HepG2 (cell line): ENCODE results near the gene NEK3. TPM values are rescaled to one million over a fixed set of nuclear protein-coding genes. Genes with fewer than 3 reads are reported as not detected.

Experiments used
- ATM ChIP-seq: fragments of 450-650 bp; IDR thresholded peaks from 2 replicates; pipeline ENCODE4 v1.7.1; 2017; ENCODE audit warnings: mild to moderate bottlenecking, borderline replicate concordance
- BCL6 ChIP-seq: IDR thresholded peaks from 2 replicates; pipeline ENCODE4 v1.6.1; 2016; ENCODE audit warnings: missing genetic modification reagents, missing compliant biosample characterization
- BRD4 ChIP-seq: sonication (generic); formaldehyde crosslinking; IDR thresholded peaks from 2 replicates; pipeline ENCODE4 v1.4.0; 2020; ENCODE audit warnings: missing genetic modification reagents
- FOXA1 ChIP-seq, 2 experiments: fragments of 450-650 bp in 1 of 2; sonication (generic) in 1 of 2; formaldehyde crosslinking in 1 of 2; IDR thresholded peaks; 2 replicates each; pipeline versions ENCODE4 v1.4.0 to v1.6.1; 2016 to 2020; ENCODE audit warnings: missing genetic modification reagents in 1 of 2
- FOXA3 ChIP-seq: IDR thresholded peaks from 2 replicates; pipeline ENCODE4 v1.6.1; 2016; ENCODE audit warnings: missing genetic modification reagents, missing compliant biosample characterization
- FOXJ3 ChIP-seq: sonication (generic); formaldehyde crosslinking; IDR thresholded peaks from 2 replicates; pipeline ENCODE4 v1.4.0; 2020; ENCODE audit warnings: missing genetic modification reagents, mild to moderate bottlenecking, borderline replicate concordance
- HNF1B ChIP-seq: sonication (generic); formaldehyde crosslinking; IDR thresholded peaks from 2 replicates; pipeline ENCODE4 v1.5.1; 2020; ENCODE audit warnings: mild to moderate bottlenecking, moderate library complexity, missing genetic modification reagents
- HOXA9 ChIP-seq: sonication (generic); formaldehyde crosslinking; IDR thresholded peaks from 2 replicates; pipeline ENCODE4 v1.8.1; 2022; ENCODE audit warnings: missing genetic modification reagents, mild to moderate bottlenecking, moderate library complexity, borderline replicate concordance
- HOXD1 ChIP-seq: sonication (generic); formaldehyde crosslinking; IDR thresholded peaks from 2 replicates; pipeline ENCODE4 v1.5.0; 2020; ENCODE audit warnings: missing genetic modification reagents
- IRF2 ChIP-seq: IDR thresholded peaks from 2 replicates; pipeline ENCODE4 v1.6.1; 2018; ENCODE audit warnings: missing genetic modification reagents, missing compliant biosample characterization
- KLF16 ChIP-seq, 2 experiments: sonication (generic) in 1 of 2; formaldehyde crosslinking in 1 of 2; IDR thresholded peaks; 2 replicates each; pipeline versions ENCODE4 v1.6.1 to v1.8.0; 2016 to 2023; ENCODE audit warnings: missing genetic modification reagents in 2 of 2, missing compliant biosample characterization in 1 of 2
- NFE2 ChIP-seq: sonication (generic); formaldehyde crosslinking; IDR thresholded peaks from 2 replicates; pipeline ENCODE4 v1.4.0; 2020; ENCODE audit warnings: missing genetic modification reagents
- NFE2L1 ChIP-seq: sonication (generic); formaldehyde crosslinking; IDR thresholded peaks from 2 replicates; pipeline ENCODE4 v1.4.0; 2020; ENCODE audit warnings: missing genetic modification reagents, mild to moderate bottlenecking, borderline replicate concordance
- NFIC ChIP-seq: IDR thresholded peaks from 2 replicates; pipeline ENCODE4 v1.6.1; 2012; ENCODE audit warnings: mild to moderate bottlenecking, low read length, inconsistent platforms
- NR2C2 ChIP-seq: sonication (generic); formaldehyde crosslinking; IDR thresholded peaks from 2 replicates; pipeline ENCODE4 v1.4.0; 2020; ENCODE audit warnings: missing genetic modification reagents, mild to moderate bottlenecking, moderate library complexity, borderline replicate concordance
- PHF21A ChIP-seq: sonication (generic); formaldehyde crosslinking; IDR thresholded peaks from 2 replicates; pipeline ENCODE4 v1.5.0; 2020; ENCODE audit warnings: mild to moderate bottlenecking, missing genetic modification reagents
- PHF8 ChIP-seq: sonication (generic); formaldehyde crosslinking; IDR thresholded peaks from 2 replicates; pipeline ENCODE4 v1.5.0; 2020; ENCODE audit warnings: missing genetic modification reagents
- RFXAP ChIP-seq: sonication (generic); formaldehyde crosslinking; IDR thresholded peaks from 2 replicates; pipeline ENCODE4 v1.4.0; 2020; ENCODE audit warnings: missing genetic modification reagents, borderline replicate concordance
- SAP130 ChIP-seq: IDR thresholded peaks from 2 replicates; pipeline ENCODE4 v1.6.1; 2016; ENCODE audit warnings: low read depth
- SOX13 ChIP-seq, 3 experiments: fragments of 450-650 bp in 1 of 3; sonication (generic) in 1 of 3; formaldehyde crosslinking in 1 of 3; IDR thresholded peaks in 2 of 3; conservative IDR thresholded peaks in 1 of 3; 2 replicates each; pipeline versions ENCODE4 v1.5.0 to v1.6.1; 2016 to 2020; ENCODE audit warnings: antibody characterized with exemption in 1 of 3, mild to moderate bottlenecking in 1 of 3, missing compliant biosample characterization in 1 of 3, missing genetic modification reagents in 1 of 3, moderate library complexity in 1 of 3
- TAF1 ChIP-seq: sonication (generic); formaldehyde crosslinking; IDR thresholded peaks from 2 replicates; pipeline ENCODE4 v1.4.0; 2020; ENCODE audit warnings: missing genetic modification reagents
- TEAD3 ChIP-seq: optimal IDR thresholded peaks from 2 replicates; pipeline ENCODE3; 2016; ENCODE audit warnings: borderline replicate concordance
- ZFP1 ChIP-seq: IDR thresholded peaks from 2 replicates; pipeline ENCODE4 v1.6.1; 2016
- ZMAT3 ChIP-seq: sonication (generic); formaldehyde crosslinking; conservative IDR thresholded peaks from 2 replicates; pipeline ENCODE4 v1.7.0; 2021; ENCODE audit warnings: missing genetic modification reagents
- ZMYM2 ChIP-seq: sonication (generic); formaldehyde crosslinking; IDR thresholded peaks from 2 replicates; pipeline ENCODE4 v1.8.0; 2022; ENCODE audit warnings: mild to moderate bottlenecking, missing genetic modification reagents
- ZNF264 ChIP-seq: sonication (generic); formaldehyde crosslinking; IDR thresholded peaks from 2 replicates; pipeline ENCODE4 v1.4.0; 2020; ENCODE audit warnings: missing genetic modification reagents
- ZNF329 ChIP-seq: sonication (generic); formaldehyde crosslinking; IDR thresholded peaks from 2 replicates; pipeline ENCODE4 v1.9.0; 2021; ENCODE audit warnings: low read depth, mild to moderate bottlenecking, missing genetic modification reagents
- ZNF564 ChIP-seq: sonication (generic); formaldehyde crosslinking; IDR thresholded peaks from 2 replicates; pipeline ENCODE4 v1.8.1; 2023; ENCODE audit warnings: mild to moderate bottlenecking, missing genetic modification reagents
- ZNF580 ChIP-seq: IDR thresholded peaks from 2 replicates; pipeline ENCODE4 v1.6.1; 2016; ENCODE audit warnings: low read depth, borderline replicate concordance
- ZNF644 ChIP-seq: IDR thresholded peaks from 2 replicates; pipeline ENCODE4 v1.6.1; 2016; ENCODE audit warnings: low read depth
- ZNF761 ChIP-seq: sonication (generic); formaldehyde crosslinking; conservative IDR thresholded peaks from 2 replicates; pipeline ENCODE4 v1.4.0; 2020; ENCODE audit warnings: mild to moderate bottlenecking, missing genetic modification reagents
- polyA plus RNA-seq, 8 experiments: library from polyadenylated mRNA; depleted of rRNA in 3 of 8; stranded (reverse) in 7 of 8; unstranded in 1 of 8; fragments of >200 nt; fragmentation: Illumina TruSeq in 4 of 8; extraction: Trizol in 4 of 8; gene quantifications; 2 replicates each; pipeline versions ENCODE4 v1.2.1 to v1.2.3, GENCODE V29; 2011 to 2016; ENCODE audit warnings: low read depth in 4 of 8, missing spikeins in 1 of 8, mixed read lengths in 1 of 8; ENCODE audit not compliant: insufficient read depth in 1 of 8
- total RNA-seq, 5 experiments: library from RNA; depleted of rRNA; stranded (reverse); fragments of >200 nt; fragmentation: Illumina TruSeq; extraction: Trizol; gene quantifications; 2 replicates each; pipeline ENCODE4 v1.2.3, GENCODE V29; 2016; ENCODE audit warnings: low read depth in 1 of 5

Gene NEK3
- total and polyA plus RNA-seq, 2 of the 13 experiments (the other 11 are each of a cell fraction or from before 2014, with no cell fraction given): 36.7 to 68.2 TPM

DNA sequence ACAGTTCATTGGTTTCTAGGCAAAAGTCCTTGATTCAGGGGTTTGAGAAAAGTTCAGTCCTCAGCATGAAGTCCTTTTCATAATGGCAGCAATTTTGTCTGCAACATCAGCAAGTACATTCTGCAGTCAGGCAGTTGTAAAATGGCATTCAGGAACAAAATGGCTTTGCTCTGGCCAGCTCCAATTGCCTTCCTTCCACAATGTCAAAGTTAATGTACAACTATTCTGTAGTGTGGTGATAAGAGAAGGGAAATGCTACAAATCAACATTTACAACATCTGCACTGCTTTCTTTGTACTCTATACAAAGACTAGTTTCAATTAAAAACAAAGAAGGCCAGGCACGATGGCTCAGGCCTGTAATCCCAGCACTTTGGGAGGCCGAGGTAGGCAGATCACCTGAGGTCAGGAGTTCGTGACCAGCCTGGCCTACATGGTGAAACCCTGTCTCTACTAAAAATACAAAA is 1.8 kb upstream of the NEK3 start (continued):
- TF ChIP-seq KLF16 (CRISPR knock-in tag; IDR thresholded peaks at IDR 0.05) (peak in 1 of 2 experiments; percentile 36; a peak in 1 of 4 replicates), SOX13 (IDR thresholded peaks at IDR 0.05) (peak; percentile 65; the same call in 1 of the 2 replicates), SOX13 (CRISPR knock-in tag; conservative IDR thresholded peaks at IDR 0.05 in 1 of 2, IDR thresholded peaks at IDR 0.05 in 1 of 2) (peak in 1 of 2 experiments; percentile 95; a peak in 2 of 4 replicates), HNF1B (CRISPR knock-in tag) (peak; percentile 70; the same call in 1 of the 2 replicates), RFXAP (CRISPR knock-in tag) (0 out of 2 replicates have a peak, but pooled peaks have one; percentile 37), ZMYM2 (CRISPR knock-in tag) (peak; percentile 83), ZNF761 (CRISPR knock-in tag) (peak; percentile 70; the same call in 1 of the 2 replicates), HOXD1 (CRISPR knock-in tag) (peak; percentile 61; the same call in 1 of the 2 replicates), ZNF564 (CRISPR knock-in tag) (peak; percentile 49; the same call in 1 of the 2 replicates), ZNF644 (CRISPR knock-in tag) (no peak), NFIC (peak; percentile 16; the same call in 1 of the 2 replicates), ZMAT3 (CRISPR knock-in tag) (0 out of 2 replicates have a peak, but pooled peaks have one; percentile 17), FOXA3 (peak; percentile 71; the same call in 1 of the 2 replicates), ZNF329 (no peak), FOXJ3 (CRISPR knock-in tag) (peak; percentile 42; the same call in 1 of the 2 replicates), HOXA9 (no peak), ATM (no peak), PHF21A (CRISPR knock-in tag) (0 out of 2 replicates have a peak, but pooled peaks have one; percentile 54), NFE2L1 (no peak), TEAD3 (CRISPR knock-in tag) (peak; percentile 44), BCL6 (CRISPR knock-in tag) (peak; percentile 56; the same call in 1 of the 2 replicates), ZNF580 (CRISPR knock-in tag) (peak; percentile 47; the same call in 1 of the 2 replicates), IRF2 (CRISPR knock-in tag) (0 out of 2 replicates have a peak, but pooled peaks have one; percentile 49), BRD4 (CRISPR knock-in tag) (peak; percentile 57; the same call in 1 of the 2 replicates), ZFP1 (CRISPR knock-in tag) (0 out of 2 replicates have a peak, but pooled peaks have one; percentile 29), ZNF264 (CRISPR knock-in tag) (0 out of 2 replicates have a peak, but pooled peaks have one; percentile 43), SAP130 (CRISPR knock-in tag) (peak; percentile 76), NR2C2 (CRISPR knock-in tag) (0 out of 2 replicates have a peak, but pooled peaks have one; percentile 23), TAF1 (CRISPR knock-in tag) (peak; percentile 49; the same call in 1 of the 2 replicates), PHF8 (0 out of 2 replicates have a peak, but pooled peaks have one; percentile 25), NFE2 (CRISPR knock-in tag) (no peak), FOXA1 (IDR thresholded peaks at IDR 0.05) (no peak), FOXA1 (CRISPR knock-in tag; IDR thresholded peaks at IDR 0.05) (peak; percentile 43; the same call in 1 of the 2 replicates)
